SW 1271 (cell line): ENCODE data around the gene HMCN2.

ENCODE experiments used
- DNase-seq, 2 experiments: peaks; one replicate each; lab custom pipeline; 2025; lab: John Stamatoyannopoulos, UW

Gene HMCN2

DNA sequence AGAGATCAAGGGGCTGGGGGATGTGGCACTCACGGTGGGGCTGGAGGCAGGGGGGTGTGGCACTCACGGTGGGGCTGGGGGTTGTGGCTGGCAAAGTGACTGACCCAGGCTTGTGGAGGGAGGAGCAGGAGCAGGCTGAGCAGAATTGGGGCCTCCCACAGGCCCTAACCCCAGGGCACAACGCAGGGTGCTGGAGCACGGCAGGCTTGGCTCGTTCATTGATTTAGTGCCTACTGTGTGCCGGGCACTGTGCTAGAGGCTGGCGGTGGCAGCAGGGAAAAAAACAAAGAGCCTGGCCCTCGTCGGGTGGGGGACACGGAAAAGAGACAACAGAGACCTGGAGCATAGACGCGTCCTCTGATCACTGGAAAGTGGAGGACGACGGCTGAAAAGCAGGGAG, 80.9 kb downstream of the HMCN2 start:
- DNase-seq: no peak

DNA sequence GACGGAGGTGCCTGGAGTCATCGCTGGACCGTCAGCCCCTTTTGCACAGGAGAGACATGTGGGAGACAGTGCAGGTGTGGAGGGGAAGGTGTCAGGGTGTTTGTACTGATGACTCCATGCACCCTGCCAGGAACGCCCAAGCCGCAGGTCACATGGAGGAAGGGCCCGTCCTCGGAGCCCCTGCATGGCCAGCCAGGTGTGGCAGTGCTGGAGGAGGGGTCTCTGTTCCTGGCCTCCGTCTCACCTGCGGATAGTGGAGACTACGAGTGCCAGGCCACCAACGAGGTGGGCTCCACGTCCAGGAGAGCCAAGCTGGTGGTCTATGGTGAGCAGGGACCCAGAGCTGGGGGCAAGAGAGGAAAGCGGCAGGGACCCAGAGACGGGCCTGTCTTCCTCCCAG, 81.5 kb downstream of the HMCN2 start:
- DNase-seq: no peak

DNA sequence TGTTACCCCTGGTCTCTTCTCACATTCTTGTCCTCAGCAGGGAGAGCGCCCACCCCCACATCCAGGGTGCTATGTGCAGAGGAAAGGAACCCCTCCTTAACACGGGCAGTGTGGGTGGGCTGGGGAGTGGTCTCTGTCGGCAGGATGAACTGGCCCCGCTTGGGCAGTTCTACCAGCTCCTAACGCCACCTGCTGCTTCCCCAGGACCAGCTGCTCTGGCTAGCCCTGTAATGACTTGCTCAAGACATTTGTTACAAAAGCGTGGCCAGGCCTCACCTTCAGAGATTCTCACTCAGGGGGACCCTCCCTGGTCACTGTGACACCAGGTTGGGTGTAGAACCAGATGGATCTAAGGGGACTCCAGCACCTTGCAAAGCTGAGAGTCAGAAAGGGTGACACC, 82.4 kb downstream of the HMCN2 start:
- DNase-seq: no peak

DNA sequence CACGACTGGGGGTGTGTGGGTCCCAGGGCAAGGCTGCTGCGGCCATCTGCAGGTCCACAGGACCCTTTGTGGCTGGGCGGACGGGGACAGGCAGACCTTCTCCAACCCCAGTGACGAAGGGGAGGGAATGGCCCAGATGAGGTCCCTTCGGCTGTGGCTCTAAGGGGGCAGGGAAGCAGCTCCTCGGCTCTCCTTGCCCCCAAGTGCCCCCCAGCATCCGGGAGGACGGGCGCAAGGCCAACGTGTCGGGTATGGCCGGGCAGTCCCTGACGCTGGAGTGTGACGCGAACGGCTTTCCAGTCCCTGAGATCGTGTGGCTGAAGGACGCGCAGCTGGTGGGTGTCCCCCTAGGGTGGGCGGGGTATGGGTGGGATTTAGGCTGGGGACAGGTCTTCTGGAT, 82.8 kb downstream of the HMCN2 start:
- no peak for DNase-seq

DNA sequence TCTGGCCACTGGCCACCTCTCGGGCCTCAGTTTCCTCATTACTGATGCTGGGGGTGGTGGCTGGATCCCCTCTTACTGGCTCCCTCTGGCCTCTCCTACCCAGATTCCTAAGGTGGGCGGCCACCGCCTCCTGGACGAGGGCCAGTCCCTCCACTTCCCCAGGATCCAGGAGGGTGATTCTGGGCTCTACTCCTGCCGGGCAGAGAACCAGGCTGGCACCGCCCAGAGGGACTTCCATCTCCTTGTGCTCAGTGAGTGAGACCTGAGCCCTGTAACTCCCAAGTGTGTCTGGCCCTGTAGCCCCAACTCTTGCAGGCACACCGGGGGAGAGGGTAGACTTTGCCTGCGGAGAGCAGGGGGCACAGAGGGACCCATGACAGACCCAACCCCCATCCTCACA, 83.3 kb downstream of the HMCN2 start:
- DNase-seq: no peak

DNA sequence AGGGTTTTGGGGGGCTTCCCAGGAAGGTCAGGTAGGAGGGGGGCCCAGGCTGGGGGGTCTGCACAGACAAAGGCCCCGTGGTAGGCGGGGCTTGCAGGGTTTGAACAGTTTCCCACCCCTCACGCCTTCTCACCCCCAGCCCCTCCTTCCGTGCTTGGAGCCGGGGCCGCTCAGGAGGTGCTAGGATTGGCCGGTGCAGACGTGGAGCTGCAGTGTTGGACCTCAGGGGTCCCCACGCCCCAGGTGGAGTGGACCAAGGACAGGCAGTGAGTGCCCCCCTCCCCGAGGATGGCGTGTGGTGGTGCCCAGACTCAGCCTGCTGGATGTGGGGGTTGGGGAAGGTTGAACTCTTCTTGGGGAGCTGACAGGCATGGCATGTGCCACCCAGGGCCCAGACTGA, 83.8 kb downstream of the HMCN2 start:
- no peak for DNase-seq

DNA sequence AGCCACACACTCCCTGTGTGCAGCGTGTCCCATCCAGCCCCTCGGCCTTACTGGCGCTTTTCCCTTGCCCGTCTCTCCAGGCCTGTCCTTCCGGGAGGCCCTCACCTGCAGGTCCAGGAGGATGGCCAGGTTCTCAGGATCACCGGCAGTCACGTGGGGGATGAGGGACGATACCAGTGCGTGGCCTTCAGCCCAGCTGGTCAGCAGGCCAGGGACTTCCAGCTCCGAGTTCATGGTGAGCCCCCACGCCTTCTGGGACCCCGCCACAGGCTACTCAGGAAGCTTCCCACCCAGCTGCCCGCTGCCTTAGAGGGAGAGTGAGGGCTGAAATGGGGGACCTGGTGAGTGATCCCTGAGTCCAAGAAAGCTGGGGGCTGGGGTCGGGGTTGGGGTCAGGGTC, 85.8 kb downstream of the HMCN2 start:
- DNase-seq: no peak

DNA sequence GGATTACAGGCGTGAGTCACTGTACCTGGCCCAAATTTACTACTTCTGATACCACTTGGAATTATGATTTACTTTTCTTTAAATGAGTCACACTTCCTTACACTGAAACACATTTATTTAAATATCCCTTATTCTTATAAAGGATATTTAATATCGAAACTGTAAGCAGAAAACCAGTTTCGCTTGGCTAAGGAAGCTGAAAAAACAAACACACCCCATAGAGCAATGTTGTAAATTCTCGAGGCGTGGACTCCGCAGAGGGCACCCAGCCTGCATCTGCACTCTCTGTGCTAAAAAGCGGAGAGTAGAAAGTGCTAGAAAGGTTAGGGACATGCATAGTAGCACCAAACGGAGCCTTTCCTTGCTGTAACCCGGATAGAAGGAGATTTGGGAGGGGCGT, 86.5 kb downstream of the HMCN2 start:
- DNase-seq: no peak

DNA sequence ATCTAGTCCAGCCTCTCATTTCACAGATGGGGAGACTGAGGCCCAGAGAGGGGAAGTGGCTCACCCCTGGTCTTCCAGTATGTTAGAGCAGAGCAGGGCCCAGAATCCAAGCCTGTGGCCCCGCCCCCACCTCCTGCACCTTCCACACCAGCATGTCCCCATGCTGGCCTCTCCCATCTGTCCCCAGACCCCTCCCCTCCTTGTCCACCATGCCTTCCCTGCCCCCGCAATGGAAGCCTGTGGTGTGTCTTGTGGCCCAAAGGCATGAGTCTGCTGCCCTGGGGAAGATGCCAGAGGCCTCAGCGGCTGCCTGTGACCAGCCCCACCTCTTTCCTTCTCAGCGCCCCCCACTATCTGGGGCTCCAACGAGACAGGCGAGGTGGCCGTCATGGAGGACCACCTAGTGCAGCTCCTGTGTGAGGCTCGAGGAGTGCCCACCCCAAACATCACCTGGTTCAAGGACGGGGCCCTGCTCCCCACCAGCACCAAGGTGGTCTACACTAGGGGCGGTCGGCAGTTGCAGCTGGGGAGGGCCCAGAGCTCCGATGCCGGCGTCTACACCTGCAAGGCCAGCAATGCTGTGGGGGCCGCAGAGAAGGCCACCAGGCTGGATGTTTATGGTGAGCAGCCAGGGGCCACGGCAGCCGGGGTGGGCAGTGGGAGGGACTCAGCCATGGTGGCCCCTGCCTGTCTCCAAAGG, 87.2 kb downstream of the HMCN2 start:
- DNase-seq: no peak

DNA sequence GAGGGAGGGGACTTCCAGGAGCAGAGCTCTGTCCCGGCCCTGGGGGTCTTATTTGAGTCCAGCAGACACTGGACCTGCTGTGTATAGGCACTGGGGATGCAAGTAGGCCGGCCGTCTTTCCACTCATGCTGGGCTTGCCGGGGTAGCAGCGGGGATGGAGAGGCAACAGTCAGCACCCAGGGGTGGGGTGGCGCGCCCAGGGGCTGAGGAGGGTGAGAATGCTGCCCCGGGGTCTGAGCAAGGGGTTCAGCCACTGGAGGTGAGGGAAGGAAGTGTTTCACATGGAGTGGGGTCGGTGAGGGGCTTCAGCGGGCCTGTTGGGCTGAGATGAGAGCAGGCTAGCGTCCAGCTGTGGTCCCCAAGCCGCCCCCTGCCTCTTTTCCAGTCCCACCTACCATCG, 88.8 kb downstream of the HMCN2 start:
- DNase-seq: no peak

DNA sequence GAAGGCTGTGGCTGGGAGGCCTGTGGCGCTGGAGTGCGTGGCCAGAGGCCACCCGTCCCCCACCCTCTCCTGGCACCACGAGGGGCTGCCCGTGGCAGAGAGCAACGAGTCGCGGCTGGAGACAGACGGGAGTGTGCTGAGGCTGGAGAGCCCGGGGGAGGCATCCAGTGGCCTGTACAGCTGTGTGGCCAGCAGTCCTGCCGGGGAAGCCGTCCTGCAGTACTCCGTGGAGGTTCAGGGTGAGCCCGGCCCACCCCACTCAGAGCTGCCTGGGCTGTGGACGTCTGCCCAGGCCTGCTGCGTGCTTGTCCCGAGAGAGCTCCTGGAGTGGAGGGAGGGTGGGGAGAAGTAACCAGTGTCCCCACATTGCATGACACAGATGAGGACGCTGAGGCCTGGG, 89.2 kb downstream of the HMCN2 start:
- no peak for DNase-seq

DNA sequence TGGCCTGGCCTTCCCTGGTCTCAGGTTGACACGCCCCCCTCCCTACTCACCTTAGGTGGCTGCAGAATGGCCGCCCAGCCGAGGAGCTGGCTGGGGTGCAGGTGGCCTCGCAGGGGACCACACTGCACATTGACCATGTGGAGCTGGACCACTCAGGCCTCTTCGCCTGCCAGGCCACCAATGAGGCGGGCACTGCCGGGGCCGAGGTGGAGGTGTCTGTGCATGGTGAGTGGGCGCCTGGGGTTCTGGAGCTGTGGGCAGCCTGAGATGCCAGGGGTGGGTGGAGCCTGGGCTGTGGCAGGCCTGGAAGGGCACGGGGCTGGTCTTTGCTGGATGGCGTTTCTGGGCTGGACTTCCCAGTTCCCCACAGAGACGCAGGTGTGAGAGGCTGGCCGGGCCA, 90.5 kb downstream of the HMCN2 start:
- DNase-seq: no peak

DNA sequence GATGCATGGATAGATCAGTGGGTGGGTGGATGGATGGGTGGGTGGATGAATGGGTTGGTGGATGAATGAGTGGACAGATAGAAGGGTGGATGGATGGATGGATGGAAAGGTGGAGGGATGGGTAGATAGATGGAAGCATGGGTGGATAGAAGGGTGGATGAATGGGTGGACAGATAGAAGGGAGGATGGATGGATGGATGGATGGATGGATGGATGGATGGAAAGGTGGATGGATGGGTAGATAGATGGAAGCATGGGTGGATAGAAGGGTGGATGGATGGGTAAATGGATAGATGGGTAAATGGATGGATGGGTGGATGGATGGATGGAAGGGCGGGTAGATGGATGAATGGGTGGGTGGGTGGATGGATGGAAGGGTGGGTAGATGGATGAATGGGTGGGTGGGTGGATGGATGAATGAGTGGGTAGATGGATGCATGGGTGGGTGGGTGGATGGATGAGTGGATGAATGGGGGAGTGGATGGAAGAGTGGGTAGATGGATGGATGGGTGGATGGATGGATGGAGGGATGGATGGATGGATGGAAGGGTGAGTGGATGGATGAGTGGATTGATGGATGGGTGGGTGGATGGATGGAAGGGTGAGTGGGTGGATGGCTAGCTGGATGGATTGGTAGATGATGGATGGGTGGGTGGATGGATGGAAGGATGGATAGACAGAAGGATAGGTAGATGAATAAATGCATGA, 91.5 kb downstream of the HMCN2 start:
- DNase-seq: no peak

DNA sequence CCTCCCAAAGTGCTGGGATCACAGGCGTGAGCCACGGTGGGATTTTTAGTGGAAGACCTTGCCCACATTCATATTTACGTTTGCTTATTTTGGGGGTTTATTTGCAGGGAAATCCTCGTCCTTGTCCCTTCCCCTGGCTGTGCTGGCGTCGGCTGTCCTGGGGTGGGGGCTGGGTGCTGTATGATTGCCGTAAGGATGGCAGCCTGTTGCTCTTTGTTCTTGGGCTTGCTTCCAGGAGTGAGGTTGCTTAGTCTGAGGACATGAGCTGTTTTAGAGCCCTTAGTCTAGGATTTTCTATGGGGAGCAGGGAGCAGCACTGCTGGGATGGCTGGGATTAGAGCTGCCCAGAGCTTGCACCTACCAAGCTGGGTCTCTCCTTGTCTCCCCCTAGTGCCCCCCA, 93.4 kb downstream of the HMCN2 start:
- no peak for DNase-seq

DNA sequence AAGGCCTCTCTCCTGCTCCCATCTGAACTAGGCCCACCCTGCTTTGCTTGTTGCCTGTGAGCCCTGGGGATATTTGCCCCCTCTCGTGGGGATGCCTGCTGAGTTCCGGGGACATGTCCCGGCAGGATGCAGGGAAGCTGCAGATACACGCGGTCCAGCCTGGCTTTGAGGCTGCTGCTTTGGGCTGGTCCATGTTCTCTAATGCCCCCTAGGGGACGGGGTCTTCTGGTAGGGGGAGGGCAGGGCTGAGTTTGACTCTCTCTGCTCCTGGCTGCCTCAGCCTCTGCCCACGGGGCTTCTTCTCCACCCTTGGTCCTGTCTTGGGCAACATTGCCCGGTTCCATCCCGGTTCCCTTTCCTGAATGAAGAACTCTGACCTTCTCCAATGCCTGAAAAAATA, 94.3 kb downstream of the HMCN2 start:
- DNase-seq: no peak

DNA sequence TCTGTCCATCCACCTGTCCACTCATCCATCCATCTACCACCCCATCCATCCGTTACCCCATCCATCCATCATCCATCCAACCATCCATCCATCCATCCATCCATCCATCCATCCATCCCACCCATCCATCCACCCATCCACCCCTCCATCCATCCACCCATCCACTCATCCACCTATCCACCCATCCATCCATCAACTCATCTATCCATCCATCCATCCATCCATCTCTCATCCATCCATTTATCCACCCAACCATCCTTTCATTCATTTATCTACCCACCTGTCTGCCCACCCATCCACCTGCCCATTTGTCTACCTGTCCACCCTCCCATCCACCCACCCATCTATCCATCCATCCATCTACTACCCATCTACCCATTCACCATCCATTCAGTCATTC, 95.1 kb downstream of the HMCN2 start:
- no peak for DNase-seq

DNA sequence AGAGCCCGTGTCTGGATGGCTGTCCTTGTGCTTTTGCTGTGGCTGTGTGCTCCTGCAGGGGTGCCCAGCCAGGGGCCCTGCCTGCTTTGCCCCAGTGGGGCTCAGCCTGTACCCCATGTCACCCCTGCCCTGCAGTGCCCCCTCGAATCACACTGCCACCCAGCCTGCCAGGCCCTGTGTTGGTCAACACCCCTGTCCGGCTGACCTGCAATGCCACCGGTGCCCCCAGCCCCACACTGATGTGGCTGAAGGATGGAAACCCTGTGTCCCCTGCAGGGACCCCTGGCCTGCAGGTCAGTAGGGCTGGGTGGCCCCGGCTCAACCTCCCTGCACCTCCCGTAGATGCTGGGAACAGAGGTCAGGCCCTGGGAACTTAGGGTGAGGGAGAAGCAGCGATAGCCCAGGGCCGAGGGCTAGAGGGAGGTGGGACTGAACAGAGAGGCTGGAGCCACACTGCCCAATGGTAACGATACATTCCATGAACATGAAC, 96.4 kb downstream of the HMCN2 start:
- no peak for DNase-seq

DNA sequence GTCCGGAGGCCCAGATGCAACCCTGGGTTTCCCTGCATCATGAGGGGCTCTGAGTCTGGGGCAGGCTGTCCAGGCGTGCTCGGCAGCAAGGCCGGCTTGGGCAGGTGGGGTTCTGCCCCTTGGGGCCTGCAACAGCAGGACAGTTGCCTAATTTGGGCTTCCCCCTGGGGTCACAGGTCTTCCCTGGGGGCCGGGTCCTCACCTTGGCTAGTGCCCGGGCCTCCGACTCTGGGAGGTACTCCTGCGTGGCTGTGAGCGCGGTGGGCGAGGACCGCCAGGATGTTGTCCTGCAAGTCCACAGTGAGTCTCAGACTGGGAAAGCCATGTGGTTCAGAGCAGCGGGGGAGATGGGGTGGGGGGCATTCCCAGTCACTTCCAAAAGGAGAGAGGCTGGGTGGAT, 97.1 kb downstream of the HMCN2 start:
- DNase-seq: no peak

DNA sequence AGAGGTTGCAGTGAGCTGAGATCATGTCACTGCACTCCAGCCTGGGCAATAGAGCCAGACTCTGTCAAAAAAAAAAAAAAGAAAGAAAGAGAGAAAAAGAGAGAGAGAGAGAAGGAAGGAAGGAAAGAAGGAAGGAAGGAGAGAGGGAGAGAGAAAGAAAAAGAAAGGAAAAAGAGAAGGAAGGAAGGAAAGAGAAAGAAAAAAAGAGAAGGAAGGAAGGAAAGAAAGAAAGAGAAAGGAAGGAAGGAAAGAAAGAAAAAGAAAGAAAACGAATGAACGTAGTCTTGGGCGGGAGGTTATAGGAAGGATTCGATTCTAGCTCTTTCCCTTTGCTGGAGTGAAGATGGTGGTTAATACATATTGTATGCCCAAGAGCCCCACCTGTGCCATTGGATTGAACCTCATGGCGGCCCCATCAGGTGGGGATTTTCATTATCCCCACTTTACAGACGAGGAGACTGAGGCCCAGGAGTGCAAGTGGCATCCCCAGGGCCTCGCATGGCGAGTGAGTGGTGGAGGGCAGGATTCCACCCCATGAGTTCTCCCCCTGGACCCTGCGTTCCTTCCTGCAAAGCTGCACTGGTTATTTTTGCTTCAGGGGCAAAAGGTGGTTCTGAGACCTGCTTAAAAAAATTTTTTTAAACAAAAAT, 98.3 kb downstream of the HMCN2 start:
- no peak for DNase-seq

DNA sequence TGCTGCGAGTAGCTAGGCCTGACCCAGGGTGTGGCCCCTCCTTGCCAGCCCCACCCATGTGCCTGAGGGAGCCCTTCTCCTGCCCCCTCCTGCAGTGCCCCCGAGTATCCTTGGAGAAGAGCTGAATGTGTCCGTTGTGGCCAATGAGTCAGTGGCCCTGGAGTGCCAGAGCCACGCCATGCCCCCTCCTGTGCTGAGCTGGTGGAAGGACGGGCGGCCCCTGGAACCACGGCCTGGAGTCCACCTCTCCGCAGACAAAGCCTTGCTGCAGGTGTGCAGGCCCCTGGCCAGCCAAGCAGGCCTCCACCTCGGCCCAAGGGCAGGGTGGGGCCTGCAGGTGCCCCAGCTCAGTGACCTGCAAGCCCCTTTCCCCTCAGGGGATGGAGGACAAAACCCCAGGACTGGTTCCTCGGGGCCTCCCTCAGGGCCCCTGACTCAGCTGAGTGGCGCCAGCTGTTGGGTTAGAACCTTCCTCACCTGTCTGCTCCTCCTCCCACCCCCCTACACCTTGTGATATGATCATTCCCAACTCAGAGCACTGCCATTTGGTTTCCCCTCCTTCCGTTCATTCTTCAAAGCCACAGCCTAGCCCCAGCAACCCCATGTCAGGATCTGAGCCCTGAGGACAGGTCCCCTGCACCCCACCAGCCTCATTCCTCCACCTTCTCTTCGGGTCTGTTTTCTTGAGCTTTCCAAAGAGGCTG, 99.2 kb downstream of the HMCN2 start:
- peak in 1 of 2 experiments; percentile 21 for DNase-seq

DNA sequence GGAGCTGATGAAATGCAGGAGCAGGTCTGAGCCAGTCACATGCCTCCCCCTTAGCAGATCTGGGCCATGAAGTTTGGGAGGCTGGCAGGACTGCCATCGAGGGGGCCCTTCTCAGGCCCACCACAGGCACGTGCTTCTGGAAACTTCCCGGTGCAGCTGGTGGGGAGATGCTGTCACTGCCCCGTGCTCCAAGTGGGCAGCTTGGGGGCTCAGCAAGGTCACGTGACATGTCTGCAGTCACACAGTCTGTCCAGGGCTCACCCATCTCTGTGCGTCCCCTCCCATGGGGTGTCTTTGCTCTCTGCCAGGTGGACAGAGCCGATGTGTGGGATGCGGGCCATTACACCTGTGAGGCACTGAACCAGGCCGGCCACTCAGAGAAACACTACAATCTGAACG, 99.8 kb downstream of the HMCN2 start:
- DNase-seq: no peak

DNA sequence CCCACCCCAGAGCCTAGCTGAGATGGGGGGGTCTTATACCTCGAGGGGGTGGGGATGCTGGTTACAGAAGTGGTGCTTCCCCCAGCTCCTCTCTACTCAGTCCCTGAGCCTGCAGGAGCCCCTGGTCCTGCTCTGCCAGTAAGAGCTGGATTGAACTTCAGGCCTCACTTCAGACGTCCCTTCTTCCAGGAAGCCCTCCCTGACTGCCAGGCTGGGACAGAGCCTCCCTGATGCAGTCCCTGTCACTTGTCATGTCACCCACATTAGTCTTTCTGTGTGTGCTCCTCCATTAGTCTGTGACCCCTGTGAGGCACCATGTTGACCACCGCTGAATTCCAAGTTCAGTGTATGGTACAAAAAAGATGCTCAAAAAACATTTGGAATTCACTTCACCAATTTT, 100.5 kb downstream of the HMCN2 start:
- no peak for DNase-seq
